CD4-positive, alpha-beta memory T cell (primary cell): ENCODE data around the gene ZNRF2. TPM values are rescaled to one million over a fixed set of nuclear protein-coding genes. Genes with fewer than 3 reads are reported as not detected.
"Not testable (repeated sequence)": the region's sequence is repeated elsewhere in the genome, so short reads cannot be mapped to it uniquely, and the experiment has no call there.

Experiments
- CTCF ChIA-PET: fragments of 350-600 bp; sonication (Branson Sonifier 250); formaldehyde crosslinking; loops from one replicate; lab custom pipeline; 2021; ENCODE audit warnings: inconsistent platforms; ENCODE audit not compliant: partially characterized antibody; lab: Charles Lee
- POLR2A ChIA-PET: fragments of 350-600 bp; sonication (Branson Sonifier 250); formaldehyde crosslinking; loops from one replicate; lab custom pipeline; 2021; ENCODE audit not compliant: partially characterized antibody; lab: Charles Lee
- DNase-seq, 5 donors: peaks; one replicate each; pipeline versions ENCODE4 v3.0.0 to v3.0.0-alpha.2; 2020 to 2022; ENCODE audit warnings: mixed read lengths in 1 of 5
- H3K27ac ChIP-seq: one replicate; pipeline ENCODE4 v1.7.0; 2013; ENCODE audit warnings: low read depth, low read length
- H3K27me3 ChIP-seq: 2 replicates; pipeline ENCODE4 v1.7.0; 2013; ENCODE audit warnings: mild to moderate bottlenecking, low read length, moderate library complexity; ENCODE audit not compliant: insufficient read depth
- H3K36me3 ChIP-seq: 2 replicates; pipeline ENCODE4 v1.7.0; 2013; ENCODE audit warnings: mild to moderate bottlenecking, low read length, moderate library complexity; ENCODE audit not compliant: insufficient read depth
- H3K4me1 ChIP-seq: 2 replicates; pipeline ENCODE4 v1.7.0; 2013; ENCODE audit warnings: mild to moderate bottlenecking, low read length, moderate library complexity; ENCODE audit not compliant: insufficient read depth
- H3K4me3 ChIP-seq, 2 donors: one replicate each; pipeline ENCODE4 v1.7.0; 2013; ENCODE audit warnings: low read length in 2 of 2, mild to moderate bottlenecking in 1 of 2
- H3K9me3 ChIP-seq, 2 donors: one replicate each; pipeline ENCODE4 v1.7.0; 2013; ENCODE audit warnings: low read length in 2 of 2, control low read depth in 1 of 2; ENCODE audit not compliant: control insufficient read depth in 1 of 2
- H3K27ac Mint-ChIP-seq, 7 donors: one replicate each; pipeline ENCODE4 v1.8.0; 2020 to 2021; ENCODE audit warnings: mixed read lengths in 7 of 7, mild to moderate bottlenecking in 6 of 7, inconsistent platforms in 3 of 7, moderate library complexity in 3 of 7
- H3K27me3 Mint-ChIP-seq, 2 donors: one replicate each; pipeline ENCODE4 v1.8.0; 2020 to 2021; ENCODE audit warnings: mixed read lengths in 2 of 2
- H3K36me3 Mint-ChIP-seq, 2 donors: one replicate each; pipeline ENCODE4 v1.8.0; 2020 to 2021; ENCODE audit warnings: mixed read lengths in 2 of 2, inconsistent platforms in 1 of 2, mild to moderate bottlenecking in 1 of 2
- H3K4me1 Mint-ChIP-seq, 4 donors: one replicate each; pipeline ENCODE4 v1.8.0; 2020 to 2021; ENCODE audit warnings: mixed read lengths in 4 of 4, mild to moderate bottlenecking in 1 of 4
- H3K4me3 Mint-ChIP-seq, 8 donors: one replicate each; pipeline ENCODE4 v1.8.0; 2020 to 2021; ENCODE audit warnings: mixed read lengths in 8 of 8, mild to moderate bottlenecking in 7 of 8, moderate library complexity in 6 of 8, inconsistent platforms in 3 of 8
- H3K9me3 Mint-ChIP-seq, 8 donors: one replicate each; pipeline ENCODE4 v1.8.0; 2020 to 2021; ENCODE audit warnings: mixed read lengths in 8 of 8, mild to moderate bottlenecking in 5 of 8, inconsistent platforms in 3 of 8, moderate library complexity in 1 of 8
- intact Hi-C: fragments of 100-400 bp; cut with micrococcal nuclease; formaldehyde crosslinking; loops from one replicate; pipeline ENCODE4 v1.15.1; 2023
- polyA plus RNA-seq, 2 donors: library from polyadenylated mRNA; unstranded; fragments of 300-500 nt; fragmentation: Illumina TruSeq; gene quantifications; one replicate each; pipeline ENCODE4 v1.2.3, GENCODE V29; 2021
- total RNA-seq, 2 experiments: library from RNA; stranded (reverse); gene quantifications; one replicate each; pipeline ENCODE4 v1.2.3, GENCODE V29; 2021

The ZNRF2 gene
- total and polyA plus RNA-seq, 4 experiments from 2014 or later = 0.59 to 39.4 (median 20.4) TPM

DNA sequence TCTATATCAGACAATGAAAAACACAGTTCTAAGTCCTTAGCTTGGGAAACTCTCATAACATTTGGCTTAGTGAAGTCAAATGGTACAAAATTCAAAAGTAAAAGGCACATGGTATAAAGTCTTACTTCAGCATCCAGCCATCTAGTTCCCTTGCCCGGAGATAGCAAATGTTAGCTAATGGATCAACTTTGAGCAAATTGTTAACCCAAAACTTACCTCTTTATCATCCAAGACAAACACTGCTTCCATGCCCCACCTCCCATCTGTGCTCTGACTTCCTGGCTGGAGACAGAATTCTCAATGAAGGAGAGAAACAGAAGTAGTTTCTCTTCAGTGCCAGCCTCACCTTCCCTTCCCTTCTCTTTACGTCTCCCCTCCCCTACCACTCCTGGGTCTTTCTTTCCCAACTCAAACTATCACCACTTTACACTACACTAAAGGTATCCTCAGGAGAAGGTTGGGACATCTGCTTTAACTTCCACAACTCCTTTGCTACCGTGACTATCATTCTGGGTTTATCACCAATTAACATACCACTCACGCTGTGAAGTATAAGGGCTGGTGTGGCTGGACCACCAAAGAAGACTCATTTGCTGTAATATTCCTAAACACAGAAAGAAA lies 21.2 kb upstream of the ZNRF2 start:
- Histone ChIP-seq H3K27ac (no peak overlapping the region), H3K4me3 (no peak overlapping the region), H3K9me3 (no peaks in the 10 kb centered on the region), H3K4me1 (no peaks in the 10 kb centered on the region), H3K27me3 (no peaks in the 10 kb centered on the region), H3K36me3 (no peaks in the 10 kb centered on the region)
- H3K27me3 Mint-ChIP-seq = peaks cover 0 to 2% of the 10 kb centered on the region in 2 donors
- no peak for DNase-seq
- peaks cover 0 to 3% (median 0%) of the 10 kb centered on the region in 8 donors for H3K9me3 Mint-ChIP-seq
- POLR2A ChIA-PET = no interaction called here
- CTCF ChIA-PET = no interaction called here
- H3K27ac Mint-ChIP-seq = peak overlapping the region in 2 of 7 donors; percentile 5 to 25
- no peak overlapping the region for H3K4me3 Mint-ChIP-seq
- H3K4me1 Mint-ChIP-seq = no peaks in the 10 kb centered on the region
- H3K36me3 Mint-ChIP-seq = peaks cover 5 to 6% of the 10 kb centered on the region in 2 donors
- intact Hi-C loops = no loop called here

DNA sequence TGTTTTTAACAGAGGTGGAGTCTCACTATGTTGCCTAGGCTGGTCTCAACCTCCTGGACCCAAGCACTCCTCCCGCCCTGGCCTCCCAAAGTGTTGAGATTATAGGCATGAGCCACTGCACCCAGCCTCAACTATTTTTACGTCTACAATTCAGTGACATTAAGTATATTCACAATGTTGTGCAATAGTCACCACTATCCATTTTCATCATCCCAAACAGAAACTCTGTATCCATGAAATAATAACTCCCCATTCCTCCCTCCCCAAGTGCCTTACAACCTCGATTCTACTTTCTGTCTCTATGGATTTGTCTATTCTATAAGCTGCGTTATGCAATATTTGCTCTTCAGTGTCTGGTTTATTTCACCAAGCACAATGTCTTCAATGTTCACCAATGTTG lies 20.3 kb upstream of the ZNRF2 start:
- Mint-ChIP-seq H3K27ac (no peak overlapping the region), H3K36me3 (peaks cover under 1 to 4% of the 10 kb centered on the region in 2 donors), H3K4me3 (no peak overlapping the region), H3K27me3 (peaks cover 0 to 2% of the 10 kb centered on the region in 2 donors), H3K4me1 (no peaks in the 10 kb centered on the region), H3K9me3 (peaks cover 0 to 3% (median 0%) of the 10 kb centered on the region in 8 donors)
- H3K27ac ChIP-seq = no peak overlapping the region
- DNase-seq = no peak
- H3K36me3 ChIP-seq = no peaks in the 10 kb centered on the region
- no peak overlapping the region for H3K4me3 ChIP-seq
- ChIA-PET POLR2A (no interaction called here), CTCF (no interaction called here)
- intact Hi-C loops = no loop called here
- no peaks in the 10 kb centered on the region for H3K27me3 ChIP-seq
- H3K9me3 ChIP-seq = no peaks in the 10 kb centered on the region
- no peaks in the 10 kb centered on the region for H3K4me1 ChIP-seq

DNA sequence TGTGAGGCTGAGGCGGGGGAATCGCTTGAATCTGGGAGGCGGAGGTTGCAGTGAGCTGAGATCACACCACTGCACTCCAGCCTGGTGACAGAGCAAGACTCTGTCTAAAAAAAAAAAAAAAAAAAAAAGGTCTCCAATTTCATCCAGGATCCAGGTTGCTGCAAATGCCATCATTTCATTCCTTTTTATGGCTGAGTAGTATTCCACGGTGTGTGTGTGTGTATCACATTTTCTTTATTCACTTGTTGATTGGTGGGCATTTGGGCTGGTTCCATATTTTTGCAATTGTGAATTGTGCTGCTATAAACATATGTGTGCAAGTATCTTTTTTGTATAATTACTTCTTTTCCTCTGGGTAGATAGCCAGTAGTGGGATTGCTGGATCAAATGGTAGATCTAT lies 19.2 kb upstream of the ZNRF2 start:
- H3K27ac ChIP-seq, H3K9me3 Mint-ChIP-seq, H3K4me3 ChIP-seq, H3K4me3 Mint-ChIP-seq, DNase-seq, H3K36me3 Mint-ChIP-seq, H3K4me1 ChIP-seq, intact Hi-C loops, H3K27me3 ChIP-seq, H3K9me3 ChIP-seq, H3K27ac Mint-ChIP-seq, H3K27me3 Mint-ChIP-seq, H3K36me3 ChIP-seq, POLR2A ChIA-PET, H3K4me1 Mint-ChIP-seq: not testable (repeated sequence)
- CTCF ChIA-PET = interaction anchor here (1.1 kb wide), 1 partner anchor 11 kb away, joined by 3 read pairs; no protein-coding TSS in a partner anchor

DNA sequence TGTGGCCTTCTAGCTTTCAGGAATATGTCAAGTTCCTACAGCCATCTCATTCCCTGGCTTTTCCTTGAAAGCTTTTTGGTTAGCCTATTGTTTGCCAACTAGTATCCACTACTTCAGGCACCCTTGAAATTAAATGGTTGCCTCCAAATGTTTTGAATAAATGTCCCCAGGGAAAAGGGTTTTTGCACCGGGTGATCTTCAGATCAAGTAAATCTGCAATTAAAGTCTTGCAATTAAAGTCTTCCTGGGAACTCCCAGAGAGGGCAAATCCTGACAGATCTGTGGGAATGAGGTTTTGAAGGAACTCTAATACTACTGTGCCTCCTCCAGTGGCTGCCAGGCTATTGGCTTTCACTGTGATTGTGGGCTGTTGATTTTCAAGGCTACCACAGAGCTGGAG lies 17.7 kb upstream of the ZNRF2 start:
- intact Hi-C loops = no loop called here
- Mint-ChIP-seq H3K27me3 (peaks cover 1 to 2% of the 10 kb centered on the region in 2 donors), H3K27ac (peak overlapping the region in 1 of 7 donors; percentile 44), H3K4me3 (no peak overlapping the region), H3K36me3 (no peaks in the 10 kb centered on the region), H3K9me3 (peaks cover 0 to 3% (median 0%) of the 10 kb centered on the region in 8 donors), H3K4me1 (no peaks in the 10 kb centered on the region)
- POLR2A ChIA-PET = no interaction called here
- no peak overlapping the region for H3K27ac ChIP-seq
- H3K4me1 ChIP-seq = no peaks in the 10 kb centered on the region
- no peak for DNase-seq
- no peaks in the 10 kb centered on the region for H3K36me3 ChIP-seq
- no peak overlapping the region for H3K4me3 ChIP-seq
- CTCF ChIA-PET = no interaction called here
- H3K9me3 ChIP-seq = no peaks in the 10 kb centered on the region
- no peaks in the 10 kb centered on the region for H3K27me3 ChIP-seq

DNA sequence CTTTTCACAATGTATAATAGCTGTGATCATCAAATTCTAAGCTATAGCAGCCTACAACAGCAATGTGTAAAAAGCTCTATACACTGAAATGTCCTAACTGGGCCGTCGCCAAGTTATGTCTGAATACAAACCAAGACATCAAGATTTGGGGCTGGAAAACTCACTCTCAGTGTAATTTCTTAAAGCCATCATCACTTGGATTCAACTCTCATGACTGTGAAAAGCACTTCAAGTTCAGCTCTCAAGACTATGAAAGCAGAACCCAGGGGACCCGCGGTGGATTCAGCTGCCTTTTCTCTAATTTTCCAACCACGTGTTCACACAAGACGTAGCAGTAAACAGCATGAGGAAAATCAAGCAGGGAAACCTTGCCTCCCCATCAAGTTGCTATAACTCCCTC lies 15.8 kb upstream of the ZNRF2 start:
- intact Hi-C loops = no loop called here
- Mint-ChIP-seq H3K36me3 (no peaks in the 10 kb centered on the region), H3K27ac (no peak overlapping the region), H3K9me3 (peaks cover 0 to 3% (median 0%) of the 10 kb centered on the region in 8 donors), H3K4me1 (no peaks in the 10 kb centered on the region), H3K27me3 (peaks cover 1 to 2% of the 10 kb centered on the region in 2 donors), H3K4me3 (no peak overlapping the region)
- Histone ChIP-seq H3K36me3 (no peaks in the 10 kb centered on the region), H3K4me1 (no peaks in the 10 kb centered on the region), H3K27ac (no peak overlapping the region), H3K4me3 (no peak overlapping the region), H3K27me3 (no peaks in the 10 kb centered on the region), H3K9me3 (no peaks in the 10 kb centered on the region)
- DNase-seq = no peak
- ChIA-PET POLR2A (interaction anchor here (1.4 to 1.5 kb wide), 2 partner anchors 15 to 79 kb away, joined by 3 to 4 read pairs; no protein-coding TSS in a partner anchor), CTCF (interaction anchor here (0.7 kb wide), 1 partner anchor 210 kb away, joined by 3 read pairs; the partner anchor contains the start of gene NOD1)

DNA sequence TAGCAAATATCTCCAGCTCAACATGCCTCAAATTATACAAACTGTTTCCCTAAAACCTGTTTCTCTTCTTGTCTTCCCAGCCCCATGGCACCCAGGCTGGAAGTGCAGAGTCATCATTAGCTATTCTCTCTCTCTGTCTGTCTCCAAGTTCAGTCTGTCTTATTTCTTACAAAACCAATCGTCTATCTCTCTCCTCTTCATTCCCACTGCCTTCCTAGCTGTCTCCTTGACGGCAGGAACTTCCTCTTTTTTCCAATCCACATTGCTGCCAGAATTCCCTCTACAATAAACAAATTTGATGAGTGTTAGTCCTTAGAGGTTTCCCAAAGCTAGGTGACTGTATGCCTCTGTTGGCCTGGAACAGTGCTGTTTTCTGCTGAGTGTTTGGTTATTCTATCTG lies 14.9 kb upstream of the ZNRF2 start:
- Histone ChIP-seq H3K4me1 (no peaks in the 10 kb centered on the region), H3K36me3 (no peaks in the 10 kb centered on the region), H3K27me3 (no peaks in the 10 kb centered on the region), H3K9me3 (no peaks in the 10 kb centered on the region), H3K4me3 (no peak overlapping the region), H3K27ac (no peak overlapping the region)
- no peaks in the 10 kb centered on the region for H3K36me3 Mint-ChIP-seq
- H3K4me3 Mint-ChIP-seq = no peak overlapping the region
- H3K27ac Mint-ChIP-seq = no peak overlapping the region
- no peaks in the 10 kb centered on the region for H3K4me1 Mint-ChIP-seq
- CTCF ChIA-PET = interaction anchor here (0.7 kb wide), 1 partner anchor 209 kb away, joined by 3 read pairs; the partner anchor contains the start of gene NOD1
- intact Hi-C loops = no loop called here
- H3K27me3 Mint-ChIP-seq = peaks cover 1 to 2% of the 10 kb centered on the region in 2 donors
- DNase-seq = no peak
- POLR2A ChIA-PET = interaction anchor here (1.4 to 1.5 kb wide), 2 partner anchors 14 to 79 kb away, joined by 3 to 4 read pairs; no protein-coding TSS in a partner anchor
- H3K9me3 Mint-ChIP-seq = peaks cover 0 to 3% (median 0%) of the 10 kb centered on the region in 8 donors

DNA sequence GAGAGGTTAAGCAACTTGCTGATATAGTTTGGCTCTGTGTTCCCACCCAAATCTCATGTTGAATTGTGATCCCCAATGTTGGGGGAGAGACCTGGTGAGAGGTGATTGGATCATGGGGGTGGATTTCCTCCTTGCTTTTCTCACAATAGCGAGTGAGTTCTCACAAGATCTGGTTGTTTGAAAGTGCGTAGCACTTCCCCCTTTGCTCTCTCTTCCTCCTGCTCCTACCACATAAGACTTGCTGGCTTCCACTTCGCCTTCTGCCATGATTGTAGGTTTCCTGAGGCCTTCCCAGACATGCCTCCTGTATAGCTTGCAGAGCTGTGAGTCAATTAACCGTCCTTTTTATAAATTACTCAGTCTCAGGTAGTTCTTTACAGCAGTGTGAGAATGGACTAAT lies 13.5 kb upstream of the ZNRF2 start:
- no peaks in the 10 kb centered on the region for H3K9me3 Mint-ChIP-seq
- H3K4me3 Mint-ChIP-seq = no peak overlapping the region
- H3K4me1 Mint-ChIP-seq = no peaks in the 10 kb centered on the region
- Histone ChIP-seq H3K4me1 (no peaks in the 10 kb centered on the region), H3K9me3 (no peaks in the 10 kb centered on the region), H3K4me3 (no peak overlapping the region), H3K27ac (no peak overlapping the region), H3K36me3 (no peaks in the 10 kb centered on the region), H3K27me3 (no peaks in the 10 kb centered on the region)
- ChIA-PET CTCF (no interaction called here), POLR2A (interaction anchor here (1.2 to 1.4 kb wide), 2 partner anchors 52 to 122 kb away, joined by 3 read pairs; no protein-coding TSS in a partner anchor)
- no peaks in the 10 kb centered on the region for H3K36me3 Mint-ChIP-seq
- no peak for DNase-seq
- no peak overlapping the region for H3K27ac Mint-ChIP-seq
- H3K27me3 Mint-ChIP-seq = peaks cover 0 to 1% of the 10 kb centered on the region in 2 donors
- intact Hi-C loops = no loop called here
